K562 (cell line): ENCODE measurements around the gene LAG3. TPM values are rescaled to one million over a fixed set of nuclear protein-coding genes. Genes with fewer than 3 reads are reported as not detected.

Source experiments
- BMI1 ChIP-seq: fragments of 150-350 bp; IDR thresholded peaks from 2 replicates; pipeline ENCODE4 v1.6.1; 2014; ENCODE audit warnings: low read length
- E2F8 ChIP-seq: fragments of 450-650 bp; IDR thresholded peaks from 2 replicates; pipeline ENCODE4 v1.7.1; 2018; ENCODE audit warnings: mild to moderate bottlenecking, low read depth; ENCODE audit not compliant: partially characterized antibody
- FOXM1 ChIP-seq, 2 experiments: fragments of 450-650 bp in 1 of 2; sonication (generic) in 1 of 2; formaldehyde crosslinking in 1 of 2; IDR thresholded peaks; 2 replicates each; pipeline versions ENCODE4 v1.6.1 to v1.9.0; 2017 to 2022; ENCODE audit warnings: low read depth in 2 of 2, mild to moderate bottlenecking in 2 of 2, missing genetic modification reagents in 1 of 2, moderate library complexity in 1 of 2
- HDAC2 ChIP-seq: fragments of 450-650 bp; IDR thresholded peaks from 2 replicates; pipeline ENCODE4 v1.6.1; 2016; ENCODE audit warnings: mild to moderate bottlenecking
- HEY1 ChIP-seq: fragments of 250-450 bp; sonication (Bioruptor Pico); IDR thresholded peaks from 2 replicates; pipeline ENCODE4 v1.5.0; 2020; ENCODE audit warnings: mild to moderate bottlenecking, moderate library complexity, borderline replicate concordance
- KAT7 ChIP-seq: sonication (generic); formaldehyde crosslinking; IDR thresholded peaks from 2 replicates; pipeline ENCODE4 v1.8.0; 2022; ENCODE audit warnings: missing genetic modification reagents, mild to moderate bottlenecking, borderline replicate concordance
- NR3C1 ChIP-seq: sonication (generic); formaldehyde crosslinking; IDR thresholded peaks from 2 replicates; pipeline ENCODE4 v1.8.1; 2022; ENCODE audit warnings: missing genetic modification reagents
- RBM15 ChIP-seq: fragments of 200-400 bp; formaldehyde crosslinking; IDR thresholded peaks from 2 replicates; pipeline ENCODE4 v1.6.1; 2018; ENCODE audit warnings: mild to moderate bottlenecking, low read length, moderate library complexity; ENCODE audit not compliant: insufficient read depth
- STAT5B ChIP-seq: fragments of 250-450 bp; sonication (Bioruptor Pico); IDR thresholded peaks from 2 replicates; pipeline ENCODE4 v1.8.0; 2021; ENCODE audit warnings: mild to moderate bottlenecking, inconsistent platforms
- TAF9B ChIP-seq: fragments of 450-650 bp; IDR thresholded peaks from 2 replicates; pipeline ENCODE4 v1.6.1; 2018; ENCODE audit warnings: mild to moderate bottlenecking; ENCODE audit not compliant: partially characterized antibody
- TAL1 ChIP-seq: fragments of 450-650 bp; IDR thresholded peaks from 2 replicates; pipeline ENCODE4 v1.6.1; 2016; ENCODE audit warnings: mild to moderate bottlenecking
- TOE1 ChIP-seq, 2 experiments: fragments of 450-650 bp in 1 of 2; sonication (generic) in 1 of 2; formaldehyde crosslinking in 1 of 2; IDR thresholded peaks; 2 replicates each; pipeline versions ENCODE4 v1.7.1 to v1.8.0; 2016 to 2022; ENCODE audit warnings: borderline replicate concordance in 2 of 2, mild to moderate bottlenecking in 2 of 2, antibody characterized with exemption in 1 of 2, inconsistent platforms in 1 of 2, low read depth in 1 of 2, missing genetic modification reagents in 1 of 2, moderate library complexity in 1 of 2
- ZBTB17 ChIP-seq: fragments of 450-650 bp; formaldehyde crosslinking; IDR thresholded peaks from 2 replicates; pipeline ENCODE4 v1.4.0; 2020; ENCODE audit warnings: mild to moderate bottlenecking
- ZFP30 ChIP-seq: fragments of 250-450 bp; sonication (Bioruptor Pico); IDR thresholded peaks from 2 replicates; pipeline ENCODE4 v1.8.0; 2022; ENCODE audit warnings: moderate library complexity, mild to moderate bottlenecking, inconsistent platforms, borderline replicate concordance
- ZFP91 ChIP-seq: sonication (generic); formaldehyde crosslinking; IDR thresholded peaks from 2 replicates; pipeline ENCODE4 v1.8.0; 2022; ENCODE audit warnings: mild to moderate bottlenecking, missing genetic modification reagents
- ZNF347 ChIP-seq: fragments of 450-650 bp; formaldehyde crosslinking; IDR thresholded peaks from 2 replicates; pipeline ENCODE4 v1.4.0; 2020; ENCODE audit warnings: low read depth, mild to moderate bottlenecking, moderate library complexity
- ZNF398 ChIP-seq: fragments of 250-450 bp; sonication (Bioruptor Pico); IDR thresholded peaks from 2 replicates; pipeline ENCODE4 v1.8.0; 2021; ENCODE audit warnings: moderate library complexity, mild to moderate bottlenecking, inconsistent platforms
- ZNF449 ChIP-seq: fragments of 250-450 bp; sonication (Bioruptor Pico); IDR thresholded peaks from 2 replicates; pipeline ENCODE4 v1.8.0; 2022; ENCODE audit warnings: moderate library complexity, mild to moderate bottlenecking, inconsistent platforms
- polyA plus RNA-seq, 8 experiments: library from polyadenylated mRNA; depleted of rRNA in 4 of 8; stranded (reverse) in 5 of 8; unstranded in 3 of 8; fragments of >200 nt; fragmentation: Nextera tagmentation in 2 of 8; fragmentation: Illumina TruSeq in 1 of 8; extraction: Ambion mirVana in 2 of 8; extraction: Trizol in 1 of 8; gene quantifications; 2 replicates each; pipeline versions ENCODE4 v1.2.1 to v1.2.3, GENCODE V29; 2011 to 2014; ENCODE audit warnings: inconsistent platforms in 1 of 8, missing spikeins in 1 of 8
- total RNA-seq, 7 experiments: library from RNA; depleted of rRNA in 6 of 7; stranded (reverse); fragments of >200 nt in 6 of 7; fragmentation: Illumina TruSeq in 2 of 7; extraction: Trizol in 2 of 7; gene quantifications; 2 replicates each; pipeline versions ENCODE4 v1.2.1 to v1.2.3, GENCODE V29; 2011 to 2021; ENCODE audit warnings: low replicate concordance in 1 of 7

LAG3 gene
- total and polyA plus RNA-seq, 9 of the 15 experiments (the other 6 are each of a cell fraction or from before 2014, with no cell fraction given), result 0.07 to 0.66 (median 0.09) TPM; not detected in 1

GRCh38 chr12:6765048-6765633, 7.2 kb upstream of the LAG3 start (continued):
- TF ChIP-seq RBM15 (no peak), HDAC2 (peak; percentile 96), TAL1 (peak; percentile 99), ZFP30 (CRISPR knock-in tag) (no peak), E2F8 (peak; percentile 65), TOE1 (IDR thresholded peaks at IDR 0.05; ENCODE audit: borderline replicate concordance) (peak; percentile 73), TOE1 (CRISPR knock-in tag; IDR thresholded peaks at IDR 0.05; ENCODE audit: borderline replicate concordance, low read depth) (no peak), ZNF347 (CRISPR knock-in tag) (no peak), ZBTB17 (CRISPR knock-in tag) (no peak), ZNF398 (no peak), NR3C1 (CRISPR knock-in tag) (no peak), BMI1 (no peak), ZNF449 (CRISPR knock-in tag) (no peak), FOXM1 (IDR thresholded peaks at IDR 0.05; ENCODE audit: low read depth) (peak; percentile 92), FOXM1 (CRISPR knock-in tag; IDR thresholded peaks at IDR 0.05; ENCODE audit: low read depth) (no peak), ZFP91 (no peak), HEY1 (no peak), TAF9B (peak; percentile 42), STAT5B (no peak), KAT7 (CRISPR knock-in tag) (no peak)
